Hematopoietic multipotent progenitor cell treated with erythropoietin and hydrocortisone succinate and interleukin-3 and kit ligand, for 17 days (in vitro differentiated cells): ENCODE results near the gene SH3PXD2A.
"Not testable (repeated sequence)": the region's sequence is repeated elsewhere in the genome, so short reads cannot be mapped to it uniquely, and the experiment has no call there.

ENCODE experiments used
- DNase-seq: peaks from one replicate; pipeline ENCODE4 v3.0.0-alpha.2; 2015; ENCODE audit warnings: low spot score

Gene SH3PXD2A

GRCh38 chr10:103620891-103621782, 234.2 kb downstream of the SH3PXD2A start:
- DNase-seq: peak; percentile 28

- no peak for DNase-seq
Observed at GRCh38 chr10:103620352-103620740, 235.0 kb downstream of the SH3PXD2A start.

- peak; percentile 43 for DNase-seq
Observed at GRCh38 chr10:103619424-103620351, 235.7 kb downstream of the SH3PXD2A start.

- peak; percentile 84 for DNase-seq
Observed at GRCh38 chr10:103618575-103619423, 236.6 kb downstream of the SH3PXD2A start.

GRCh38 chr10:103617602-103618385, 237.6 kb downstream of the SH3PXD2A start:
- DNase-seq: peak; percentile 40

- no peak for DNase-seq
Observed at GRCh38 chr10:103616705-103617601, 238.4 kb downstream of the SH3PXD2A start.

GRCh38 chr10:103614306-103615158, 240.8 kb downstream of the SH3PXD2A start:
- no peak for DNase-seq

GRCh38 chr10:103613616-103614015, 241.8 kb downstream of the SH3PXD2A start:
- DNase-seq: no peak

GRCh38 chr10:103612462-103613365, 242.7 kb downstream of the SH3PXD2A start:
- DNase-seq: no peak

- DNase-seq: no peak
Observed at GRCh38 chr10:103610921-103611511, 244.4 kb downstream of the SH3PXD2A start.

GRCh38 chr10:103610083-103610472, 245.3 kb downstream of the SH3PXD2A start:
- DNase-seq: no peak

- no peak for DNase-seq
Observed at GRCh38 chr10:103609231-103610082, 245.9 kb downstream of the SH3PXD2A start.

GRCh38 chr10:103608056-103608455, 247.3 kb downstream of the SH3PXD2A start:
- not testable (repeated sequence) for DNase-seq

GRCh38 chr10:103607051-103607450, 248.3 kb downstream of the SH3PXD2A start:
- DNase-seq: not testable (repeated sequence)

GRCh38 chr10:103606097-103606438, 249.3 kb downstream of the SH3PXD2A start:
- DNase-seq: not testable (repeated sequence)

GRCh38 chr10:103605359-103606096, 249.8 kb downstream of the SH3PXD2A start:
- peak; percentile 75 for DNase-seq
